Measurements from ENCODE around the gene EFNA3. TPM values are rescaled to one million over a fixed set of nuclear protein-coding genes. Genes with fewer than 3 reads are reported as not detected.
A peak's percentile ranks its signal among the peaks of the same experiment; 100 is the strongest.

The EFNA3 gene
- total and polyA plus RNA-seq, 9 of the 15 experiments (the other 6 are each of a cell fraction or from before 2014, with no cell fraction given): 0.59 to 7.9 (median 4.7) TPM

DNA sequence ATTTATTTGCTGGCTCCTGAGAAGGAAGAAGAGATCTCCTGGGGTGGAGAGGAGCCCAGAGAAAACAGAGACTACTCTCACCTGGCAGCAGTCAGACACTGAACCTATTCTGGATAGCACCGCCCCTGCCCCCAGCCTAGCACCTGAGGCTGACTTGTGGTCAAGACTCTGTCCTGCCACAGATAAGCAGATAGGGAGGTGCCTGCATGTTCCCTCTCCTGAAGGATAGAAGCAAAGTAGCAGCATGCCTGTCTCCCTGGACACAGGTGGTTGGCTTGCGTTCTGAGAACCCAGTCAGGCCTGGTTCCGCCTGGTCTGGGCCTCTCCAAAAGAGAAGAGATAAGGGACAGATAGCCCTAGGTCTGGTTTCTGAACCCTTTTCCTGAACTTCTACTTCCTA lies 1.3 kb upstream of the EFNA3 start (continued):
- no peak for TF ChIP-seq PTTG1 (tag; IDR thresholded peaks at IDR 0.05; ENCODE audit: low read depth)
- TF ChIP-seq, protein P1, sequence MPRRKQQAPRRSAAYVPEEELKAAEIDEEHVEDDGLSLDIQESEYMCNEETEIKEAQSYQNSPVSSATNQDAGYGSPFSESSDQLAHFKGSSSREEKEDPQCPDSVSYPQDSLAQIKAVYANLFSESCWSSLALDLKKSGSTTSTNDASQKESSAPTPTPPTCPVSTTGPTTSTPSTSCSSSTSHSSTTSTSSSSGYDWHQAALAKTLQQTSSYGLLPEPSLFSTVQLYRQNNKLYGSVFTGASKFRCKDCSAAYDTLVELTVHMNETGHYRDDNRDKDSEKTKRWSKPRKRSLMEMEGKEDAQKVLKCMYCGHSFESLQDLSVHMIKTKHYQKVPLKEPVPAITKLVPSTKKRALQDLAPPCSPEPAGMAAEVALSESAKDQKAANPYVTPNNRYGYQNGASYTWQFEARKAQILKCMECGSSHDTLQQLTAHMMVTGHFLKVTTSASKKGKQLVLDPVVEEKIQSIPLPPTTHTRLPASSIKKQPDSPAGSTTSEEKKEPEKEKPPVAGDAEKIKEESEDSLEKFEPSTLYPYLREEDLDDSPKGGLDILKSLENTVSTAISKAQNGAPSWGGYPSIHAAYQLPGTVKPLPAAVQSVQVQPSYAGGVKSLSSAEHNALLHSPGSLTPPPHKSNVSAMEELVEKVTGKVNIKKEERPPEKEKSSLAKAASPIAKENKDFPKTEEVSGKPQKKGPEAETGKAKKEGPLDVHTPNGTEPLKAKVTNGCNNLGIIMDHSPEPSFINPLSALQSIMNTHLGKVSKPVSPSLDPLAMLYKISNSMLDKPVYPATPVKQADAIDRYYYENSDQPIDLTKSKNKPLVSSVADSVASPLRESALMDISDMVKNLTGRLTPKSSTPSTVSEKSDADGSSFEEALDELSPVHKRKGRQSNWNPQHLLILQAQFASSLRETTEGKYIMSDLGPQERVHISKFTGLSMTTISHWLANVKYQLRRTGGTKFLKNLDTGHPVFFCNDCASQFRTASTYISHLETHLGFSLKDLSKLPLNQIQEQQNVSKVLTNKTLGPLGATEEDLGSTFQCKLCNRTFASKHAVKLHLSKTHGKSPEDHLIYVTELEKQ (CRISPR knock-in tag; IDR thresholded peaks at IDR 0.05): no peak
- TF ChIP-seq TSC22D4 (tag; IDR thresholded peaks at IDR 0.05): no peak
- no peak for TF ChIP-seq TOE1 (IDR thresholded peaks at IDR 0.05; ENCODE audit: borderline replicate concordance)
- TF ChIP-seq TOE1 (CRISPR knock-in tag; IDR thresholded peaks at IDR 0.05; ENCODE audit: borderline replicate concordance, low read depth): no peak
- TF ChIP-seq POLR3G (IDR thresholded peaks at IDR 0.05; ENCODE audit: extremely low read depth, insufficient read length, insufficient replicate concordance): no peak
- no peak for TF ChIP-seq BRCA1 (IDR thresholded peaks at IDR 0.05)
- TF ChIP-seq BRCA1 (CRISPR knock-in tag; IDR thresholded peaks at IDR 0.05): no peak
- TF ChIP-seq CC2D1A (IDR thresholded peaks at IDR 0.05): no peak
- TF ChIP-seq GATA2 (CRISPR knock-in tag; IDR thresholded peaks at IDR 0.05): peak; percentile 70
- no peak for TF ChIP-seq MEIS2 (IDR thresholded peaks at IDR 0.05; ENCODE audit: partially characterized antibody)
- TF ChIP-seq, protein P2, sequence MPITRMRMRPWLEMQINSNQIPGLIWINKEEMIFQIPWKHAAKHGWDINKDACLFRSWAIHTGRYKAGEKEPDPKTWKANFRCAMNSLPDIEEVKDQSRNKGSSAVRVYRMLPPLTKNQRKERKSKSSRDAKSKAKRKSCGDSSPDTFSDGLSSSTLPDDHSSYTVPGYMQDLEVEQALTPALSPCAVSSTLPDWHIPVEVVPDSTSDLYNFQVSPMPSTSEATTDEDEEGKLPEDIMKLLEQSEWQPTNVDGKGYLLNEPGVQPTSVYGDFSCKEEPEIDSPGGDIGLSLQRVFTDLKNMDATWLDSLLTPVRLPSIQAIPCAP (CRISPR knock-in tag; IDR thresholded peaks at IDR 0.05; ENCODE audit: borderline replicate concordance): no peak
- TF ChIP-seq, protein P3, sequence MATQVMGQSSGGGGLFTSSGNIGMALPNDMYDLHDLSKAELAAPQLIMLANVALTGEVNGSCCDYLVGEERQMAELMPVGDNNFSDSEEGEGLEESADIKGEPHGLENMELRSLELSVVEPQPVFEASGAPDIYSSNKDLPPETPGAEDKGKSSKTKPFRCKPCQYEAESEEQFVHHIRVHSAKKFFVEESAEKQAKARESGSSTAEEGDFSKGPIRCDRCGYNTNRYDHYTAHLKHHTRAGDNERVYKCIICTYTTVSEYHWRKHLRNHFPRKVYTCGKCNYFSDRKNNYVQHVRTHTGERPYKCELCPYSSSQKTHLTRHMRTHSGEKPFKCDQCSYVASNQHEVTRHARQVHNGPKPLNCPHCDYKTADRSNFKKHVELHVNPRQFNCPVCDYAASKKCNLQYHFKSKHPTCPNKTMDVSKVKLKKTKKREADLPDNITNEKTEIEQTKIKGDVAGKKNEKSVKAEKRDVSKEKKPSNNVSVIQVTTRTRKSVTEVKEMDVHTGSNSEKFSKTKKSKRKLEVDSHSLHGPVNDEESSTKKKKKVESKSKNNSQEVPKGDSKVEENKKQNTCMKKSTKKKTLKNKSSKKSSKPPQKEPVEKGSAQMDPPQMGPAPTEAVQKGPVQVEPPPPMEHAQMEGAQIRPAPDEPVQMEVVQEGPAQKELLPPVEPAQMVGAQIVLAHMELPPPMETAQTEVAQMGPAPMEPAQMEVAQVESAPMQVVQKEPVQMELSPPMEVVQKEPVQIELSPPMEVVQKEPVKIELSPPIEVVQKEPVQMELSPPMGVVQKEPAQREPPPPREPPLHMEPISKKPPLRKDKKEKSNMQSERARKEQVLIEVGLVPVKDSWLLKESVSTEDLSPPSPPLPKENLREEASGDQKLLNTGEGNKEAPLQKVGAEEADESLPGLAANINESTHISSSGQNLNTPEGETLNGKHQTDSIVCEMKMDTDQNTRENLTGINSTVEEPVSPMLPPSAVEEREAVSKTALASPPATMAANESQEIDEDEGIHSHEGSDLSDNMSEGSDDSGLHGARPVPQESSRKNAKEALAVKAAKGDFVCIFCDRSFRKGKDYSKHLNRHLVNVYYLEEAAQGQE (IDR thresholded peaks at IDR 0.05; ENCODE audit: borderline replicate concordance): peak; percentile 47
- TF ChIP-seq, protein P3 (CRISPR knock-in tag; IDR thresholded peaks at IDR 0.05; ENCODE audit: low read depth): no peak
- no peak for TF ChIP-seq ESRRB (CRISPR knock-in tag; IDR thresholded peaks at IDR 0.05; ENCODE audit: borderline replicate concordance)
- TF ChIP-seq TEAD1 (CRISPR knock-in tag; IDR thresholded peaks at IDR 0.05): no peak
- TF ChIP-seq GATAD2A (IDR thresholded peaks at IDR 0.05): no peak
